HG03432 (cell line): ENCODE measurements around the gene CEP162.
"Not testable (repeated sequence)": the region's sequence is repeated elsewhere in the genome, so short reads cannot be mapped to it uniquely, and the experiment has no call there.

Experiments
- ATAC-seq: cut with Tn5 transposase; IDR thresholded peaks from one replicate; pipeline ENCODE4 v1.9.1; 2021; ENCODE audit warnings: mild to moderate bottlenecking, moderate library complexity; ENCODE audit not compliant: unreplicated experiment

CEP162 gene, protein sequence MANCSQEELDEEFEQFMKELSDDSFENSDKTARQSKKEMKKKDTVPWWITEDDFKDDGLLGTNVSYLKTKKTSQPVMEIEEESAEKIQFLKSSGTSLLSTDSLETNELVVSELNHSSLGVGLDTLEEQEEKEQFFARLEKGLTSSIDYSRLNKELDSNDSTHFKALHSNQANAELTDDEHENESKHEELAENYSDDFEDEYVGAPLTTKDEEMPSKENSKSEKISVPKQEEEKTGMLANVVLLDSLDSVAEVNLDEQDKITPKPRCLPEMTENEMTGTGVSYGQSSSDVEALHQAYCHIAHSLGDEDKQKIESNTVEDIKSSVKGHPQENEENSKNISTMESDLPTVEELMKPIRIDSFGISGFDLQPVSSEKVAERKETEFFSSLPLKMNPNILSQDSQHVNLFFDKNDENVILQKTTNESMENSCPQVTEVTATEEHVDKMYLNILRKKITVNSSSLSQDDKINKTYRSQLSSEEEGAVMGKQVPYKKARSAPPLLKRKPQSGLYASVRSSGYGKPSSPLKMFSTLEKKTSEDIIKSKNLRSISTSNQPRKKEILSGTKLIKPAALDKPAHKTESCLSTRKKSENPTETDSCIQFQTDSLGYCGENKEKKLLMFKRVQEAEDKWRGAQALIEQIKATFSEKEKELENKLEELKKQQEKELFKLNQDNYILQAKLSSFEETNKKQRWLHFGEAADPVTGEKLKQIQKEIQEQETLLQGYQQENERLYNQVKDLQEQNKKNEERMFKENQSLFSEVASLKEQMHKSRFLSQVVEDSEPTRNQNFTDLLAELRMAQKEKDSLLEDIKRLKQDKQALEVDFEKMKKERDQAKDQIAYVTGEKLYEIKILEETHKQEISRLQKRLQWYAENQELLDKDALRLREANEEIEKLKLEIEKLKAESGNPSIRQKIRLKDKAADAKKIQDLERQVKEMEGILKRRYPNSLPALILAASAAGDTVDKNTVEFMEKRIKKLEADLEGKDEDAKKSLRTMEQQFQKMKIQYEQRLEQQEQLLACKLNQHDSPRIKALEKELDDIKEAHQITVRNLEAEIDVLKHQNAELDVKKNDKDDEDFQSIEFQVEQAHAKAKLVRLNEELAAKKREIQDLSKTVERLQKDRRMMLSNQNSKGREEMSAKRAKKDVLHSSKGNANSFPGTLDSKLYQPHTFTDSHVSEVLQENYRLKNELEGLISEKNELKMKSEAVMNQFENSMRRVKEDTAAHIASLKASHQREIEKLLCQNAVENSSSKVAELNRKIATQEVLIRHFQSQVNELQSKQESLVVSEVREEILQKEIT (N-terminal part only)

DNA sequence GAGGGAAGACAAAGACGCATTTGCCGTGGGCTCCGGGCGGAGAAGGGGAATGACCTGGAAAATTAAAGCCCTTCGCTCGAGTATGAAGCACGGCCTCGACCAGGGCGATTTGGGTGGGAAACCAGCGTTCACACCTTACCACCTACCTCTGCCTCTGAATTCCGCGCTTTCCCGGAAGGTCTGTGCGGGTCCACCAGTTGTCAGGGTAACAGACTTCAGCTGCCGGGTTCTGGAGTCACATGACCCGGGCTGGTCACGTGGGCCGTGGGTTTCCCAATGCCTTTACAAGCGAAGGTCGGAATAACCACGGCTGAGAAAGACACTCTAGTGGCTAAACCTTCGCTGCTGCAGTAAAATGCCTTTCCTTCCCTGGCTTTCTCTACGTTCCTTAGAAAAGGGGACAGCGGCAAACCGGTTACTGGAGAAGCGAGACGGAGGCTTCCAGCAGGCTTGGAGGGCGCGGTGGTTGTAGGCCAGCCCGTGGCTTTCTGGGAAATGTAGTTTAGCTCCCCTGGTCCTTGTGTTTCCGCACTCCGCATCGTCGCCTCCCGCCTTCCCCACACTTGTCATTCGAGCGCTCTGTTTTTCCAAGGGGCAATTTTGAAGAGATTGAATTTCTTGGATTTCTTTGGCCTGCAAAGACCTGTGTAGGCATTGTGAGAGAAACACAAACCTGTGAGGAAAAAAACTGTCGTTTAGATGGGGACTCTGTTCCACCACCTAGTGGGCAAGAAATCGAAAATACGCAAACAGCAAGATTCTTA is at the start of gene CEP162:
CEP162 (minus strand) TSS at position 210 of the 764 bp plus-strand sequence. CDS start 1,250 bp downstream, outside the sequence.
- ATAC-seq, result peak; percentile 99

DNA sequence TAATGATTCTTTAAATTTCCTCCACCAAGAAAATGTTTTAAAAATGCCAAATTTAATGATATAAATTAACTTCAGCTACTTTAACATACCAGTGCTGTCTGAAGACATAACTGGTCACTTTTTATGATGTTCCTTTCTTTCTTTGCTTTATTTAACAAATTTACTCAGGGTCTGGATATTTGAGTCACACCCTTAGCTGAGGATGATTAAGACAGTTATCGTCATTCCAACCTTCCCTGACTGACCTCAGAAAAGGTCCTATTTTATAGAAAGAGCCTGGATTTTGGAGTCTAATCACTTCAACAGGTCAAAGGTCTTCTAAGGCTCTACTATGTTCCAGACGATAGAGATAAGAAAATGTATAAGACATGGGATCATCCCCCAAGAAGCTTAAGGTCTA is 47.4 kb upstream of the CEP162 start:
- no peak for ATAC-seq

DNA sequence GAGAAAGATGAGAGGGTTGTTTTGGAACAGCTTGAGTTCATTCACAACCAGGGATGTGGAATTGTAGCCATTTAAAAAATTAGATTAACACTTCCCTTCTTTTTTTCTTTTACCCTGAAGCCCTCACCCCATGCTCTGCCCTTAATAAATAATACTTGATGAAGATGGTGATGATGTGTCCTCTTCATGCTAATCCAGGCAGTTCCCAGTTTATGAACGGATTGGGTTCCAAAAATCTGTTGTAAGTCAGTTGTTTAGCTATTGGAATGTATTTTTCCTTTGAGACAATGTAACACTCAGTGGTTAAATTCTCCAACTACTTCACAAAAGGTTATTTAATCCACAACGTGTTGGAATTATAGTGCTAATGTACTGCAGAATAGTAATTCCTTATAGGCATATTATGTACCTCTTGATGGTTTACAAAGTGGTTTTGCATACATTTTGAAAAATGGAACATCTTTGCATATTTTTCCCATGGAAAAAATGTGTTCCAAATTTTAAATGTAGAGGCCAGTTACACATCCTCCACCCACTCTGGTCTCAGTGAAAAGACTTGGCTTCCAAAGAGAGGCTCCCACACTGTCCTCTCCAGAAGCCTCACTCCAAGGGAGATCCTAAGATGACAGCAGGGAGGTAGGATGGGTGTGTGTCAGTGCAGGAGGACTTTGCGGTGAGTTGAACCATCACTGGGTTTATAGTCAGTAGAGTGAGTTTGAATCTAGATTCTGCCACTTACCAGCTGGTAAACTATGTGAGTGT is 45.8 kb upstream of the CEP162 start:
- no peak for ATAC-seq

DNA sequence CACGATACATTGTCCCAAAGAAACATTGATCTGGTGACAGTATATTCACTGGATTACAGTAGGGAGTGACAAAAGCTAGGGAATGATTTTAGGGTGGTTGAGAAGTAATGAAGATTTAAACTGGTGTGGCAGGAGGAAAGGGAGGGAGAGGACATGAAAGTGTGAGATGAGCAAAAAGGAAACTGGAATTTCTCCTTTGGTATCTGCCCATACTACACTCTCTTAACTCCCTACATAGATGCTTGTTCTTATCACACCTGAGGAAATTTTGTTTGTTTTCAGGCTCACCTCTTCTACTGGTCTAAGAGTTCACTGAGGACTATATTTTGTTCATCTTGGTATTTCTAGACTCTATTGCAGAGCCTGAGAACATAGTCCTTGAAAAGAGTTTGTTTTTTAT is 44.9 kb upstream of the CEP162 start:
- no peak for ATAC-seq

DNA sequence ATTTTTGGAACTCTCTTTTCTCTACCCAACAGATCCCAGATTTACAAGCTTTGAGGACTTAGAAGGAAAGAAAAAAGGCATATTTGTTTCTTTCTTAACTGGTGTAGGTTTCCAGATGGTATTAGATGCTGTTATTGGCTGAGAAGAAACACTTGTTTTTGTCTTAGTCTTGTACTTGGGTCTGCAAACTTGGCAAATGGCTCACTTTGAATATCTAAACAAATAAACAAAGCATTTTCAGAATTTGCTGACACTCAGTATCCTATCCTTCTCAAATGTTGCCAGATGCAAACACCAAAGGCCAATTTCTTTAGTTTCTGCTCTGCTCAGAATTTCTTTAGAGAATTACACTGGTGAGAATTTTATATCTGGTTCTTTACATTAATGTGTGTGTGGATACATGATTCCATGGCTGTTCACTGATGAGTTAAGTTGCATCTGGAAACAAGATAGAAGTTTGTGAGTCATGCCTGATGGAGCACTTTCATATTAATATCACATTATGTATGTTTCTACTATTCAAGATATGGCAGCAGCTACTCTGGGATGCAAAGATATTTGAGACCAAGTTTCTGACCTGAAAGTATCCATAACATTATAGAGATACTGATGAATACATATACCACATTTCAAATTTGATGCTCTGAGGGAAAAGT is 43.7 kb upstream of the CEP162 start:
- ATAC-seq, result no peak

DNA sequence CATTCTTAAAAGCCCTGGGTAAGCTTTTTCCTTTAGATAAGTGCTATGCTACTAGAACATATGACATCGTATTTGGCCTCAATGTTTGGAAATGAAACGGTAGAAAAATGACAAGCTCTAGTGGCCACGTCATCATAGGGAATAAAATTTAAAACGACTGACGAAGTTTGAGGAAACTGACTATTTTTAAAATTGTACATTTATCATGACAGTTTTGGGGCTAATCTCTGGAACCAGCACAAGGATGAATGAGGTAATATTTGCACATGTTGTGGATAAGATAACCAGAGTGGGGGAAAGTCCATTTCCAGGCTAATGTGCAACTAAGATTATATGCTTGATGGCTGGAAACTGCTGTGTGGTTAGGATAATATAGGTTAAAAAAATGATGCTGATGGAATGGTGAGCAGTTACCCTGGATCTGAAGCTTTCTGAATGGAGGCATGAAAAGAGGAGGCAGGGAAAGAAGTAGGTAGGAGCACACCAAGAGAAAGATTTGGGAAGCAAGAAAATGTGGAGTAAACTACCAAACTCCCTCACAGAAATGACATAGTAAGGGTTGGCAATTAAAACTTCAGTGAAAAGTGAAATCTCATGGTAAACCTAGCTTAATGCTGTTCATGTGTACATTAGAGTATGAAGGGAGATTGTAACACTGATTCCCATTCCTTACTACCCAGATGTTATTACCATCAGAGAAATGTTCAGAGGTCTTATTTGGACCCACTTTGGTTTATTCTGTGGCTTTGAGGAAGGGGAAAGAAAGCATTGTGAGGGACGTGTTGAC is 42.7 kb upstream of the CEP162 start:
- ATAC-seq, result no peak

DNA sequence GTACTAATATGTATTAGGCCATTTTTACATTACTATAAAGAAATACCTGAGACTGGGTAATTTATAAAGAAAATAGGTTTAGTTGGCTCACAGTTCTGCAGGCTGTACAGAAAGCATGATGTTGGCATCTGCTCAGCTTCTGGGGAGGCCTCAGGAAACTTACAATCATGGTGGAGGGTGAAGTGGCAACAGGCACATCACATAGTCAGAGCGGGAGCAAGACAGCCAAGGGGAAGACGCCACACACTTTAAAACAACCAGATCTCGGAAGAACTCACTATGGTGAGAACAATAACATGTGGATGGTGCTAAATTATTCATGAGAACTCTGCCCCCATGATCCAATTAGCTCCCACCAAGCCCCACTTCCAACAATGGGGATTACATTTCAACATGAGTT is 41.3 kb upstream of the CEP162 start:
- ATAC-seq, result no peak

DNA sequence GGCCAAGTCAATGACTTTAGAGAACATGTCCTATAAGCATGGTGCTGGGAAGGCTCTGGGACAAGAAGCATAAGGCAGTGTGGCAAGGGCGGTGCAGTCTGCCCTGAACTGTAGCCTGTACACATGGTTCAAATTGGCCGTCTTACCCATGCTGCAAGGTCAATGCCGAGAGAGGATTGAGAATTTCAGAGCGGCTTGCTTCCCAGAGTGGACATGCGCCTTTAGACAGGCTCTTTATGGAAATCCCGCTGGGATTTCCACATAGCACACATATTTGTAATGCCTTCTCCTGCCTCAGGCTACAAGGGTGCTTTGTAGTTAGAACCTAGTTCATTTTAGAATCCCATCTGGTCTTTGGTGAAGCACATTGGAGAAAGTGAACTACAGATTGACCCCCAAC is 36.1 kb upstream of the CEP162 start:
- no peak for ATAC-seq

DNA sequence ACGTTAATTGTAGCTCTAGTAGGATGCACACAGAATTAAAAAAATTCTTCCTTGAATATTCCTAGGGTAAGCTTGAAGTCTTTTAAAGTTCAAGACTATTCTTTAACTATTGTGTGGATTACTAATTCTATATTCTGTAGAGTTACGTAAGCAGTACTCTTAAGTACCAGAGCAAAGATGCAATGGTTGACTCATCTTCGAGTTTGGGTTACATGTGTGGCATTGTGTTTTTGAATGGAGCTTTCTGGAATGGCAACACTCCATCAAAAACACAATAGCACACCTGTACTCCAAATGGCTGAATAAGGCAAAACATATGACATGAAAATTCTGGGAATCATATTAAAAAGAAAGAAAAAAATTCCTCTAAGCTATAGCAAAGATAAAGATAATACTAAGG is 33.5 kb upstream of the CEP162 start:
- no peak for ATAC-seq

DNA sequence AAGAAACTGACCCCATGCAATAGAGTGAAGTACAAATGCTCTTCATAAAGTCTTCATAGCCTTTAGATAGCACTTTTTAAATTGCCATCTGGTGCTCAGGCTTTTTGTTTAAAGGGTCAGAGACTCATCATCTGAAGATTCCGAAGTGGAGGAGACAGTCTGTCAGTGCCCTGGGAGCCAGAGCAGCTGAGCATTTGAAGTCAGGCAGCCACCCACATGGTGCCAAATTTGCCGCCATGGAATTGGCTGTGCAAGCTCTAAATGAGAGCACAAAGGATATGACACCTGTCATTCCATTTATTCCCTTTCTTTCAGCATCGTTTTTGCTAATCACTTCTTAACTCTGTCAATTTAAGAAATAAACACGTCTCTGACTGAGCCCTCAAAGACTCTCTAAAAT is 32.8 kb upstream of the CEP162 start:
- no peak for ATAC-seq

DNA sequence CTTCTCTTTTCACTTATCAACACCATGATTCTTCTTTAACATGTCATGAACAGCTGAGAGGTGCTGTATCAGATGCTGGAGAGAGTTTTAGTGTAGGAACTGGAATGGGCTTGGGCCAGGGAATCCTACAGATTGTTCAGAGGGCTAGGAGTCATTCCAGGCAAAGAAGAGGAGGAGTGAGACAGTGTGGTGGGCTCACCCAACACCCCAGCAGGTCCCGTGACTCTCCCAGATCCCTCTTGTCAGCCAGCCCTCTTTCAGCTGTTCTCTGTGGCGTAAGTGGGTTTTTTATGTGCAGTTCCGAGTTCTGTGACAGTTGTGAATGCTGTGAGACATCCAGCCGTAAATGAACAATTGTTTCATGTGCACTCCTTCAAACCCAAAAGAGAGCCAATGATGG is 31.4 kb upstream of the CEP162 start:
- ATAC-seq, result no peak

DNA sequence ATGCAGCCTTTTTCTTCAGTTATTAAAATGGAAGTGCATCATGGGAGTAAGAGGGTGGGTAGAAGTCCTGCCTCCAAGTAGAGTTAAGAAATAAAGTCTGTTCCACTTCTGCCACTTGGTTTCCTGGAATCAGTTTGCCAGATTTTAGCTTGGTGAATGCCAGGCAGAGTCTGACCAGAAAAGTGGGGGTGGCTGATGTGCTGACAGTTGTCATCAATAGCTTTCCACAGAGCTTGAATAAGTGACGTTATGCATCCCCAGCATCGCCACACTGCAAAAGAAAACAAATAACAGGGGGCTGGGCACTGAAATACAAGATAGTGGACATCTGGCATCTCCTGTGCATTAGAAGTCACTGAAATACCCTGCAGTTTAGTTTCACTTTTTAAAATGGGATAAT is 30.8 kb upstream of the CEP162 start:
- ATAC-seq, result no peak

DNA sequence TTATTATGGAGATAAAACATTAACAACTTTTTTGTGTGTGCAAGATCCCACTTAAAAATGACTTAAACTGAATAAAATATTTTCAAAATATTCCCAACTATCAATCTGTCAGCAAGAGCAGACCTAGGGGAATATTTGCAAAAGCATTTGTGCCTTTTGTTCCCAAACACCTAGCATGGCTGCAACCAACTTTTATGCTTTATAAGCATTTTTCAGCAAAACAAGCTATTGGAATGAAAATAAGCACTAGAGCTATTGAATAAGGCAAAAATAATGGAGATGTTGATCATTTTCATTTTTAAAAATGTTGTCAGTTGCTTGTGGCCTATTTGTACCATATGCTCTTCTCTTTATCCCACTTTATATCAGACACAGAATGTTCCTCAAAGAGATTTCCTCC is 28.2 kb upstream of the CEP162 start:
- ATAC-seq, result no peak

DNA sequence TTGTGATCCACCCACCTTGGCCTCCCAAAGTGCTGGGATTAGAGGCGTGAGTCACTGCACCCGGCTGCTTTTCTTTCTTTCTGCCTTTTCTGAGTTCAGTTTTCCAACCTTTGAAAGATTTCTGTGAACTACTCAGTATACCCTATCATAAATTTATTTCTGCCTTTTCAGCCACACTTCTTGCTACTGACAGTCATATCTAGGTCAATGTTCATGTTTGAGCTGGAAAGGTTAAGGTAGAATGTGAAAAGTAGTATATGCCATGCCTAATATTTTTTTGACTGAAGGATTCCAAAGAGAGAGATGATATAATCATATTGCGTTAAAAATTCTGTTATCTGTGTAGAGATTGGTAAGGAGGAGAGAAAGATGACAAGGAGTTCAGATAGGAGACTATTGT is 25.9 kb upstream of the CEP162 start:
- no peak for ATAC-seq

DNA sequence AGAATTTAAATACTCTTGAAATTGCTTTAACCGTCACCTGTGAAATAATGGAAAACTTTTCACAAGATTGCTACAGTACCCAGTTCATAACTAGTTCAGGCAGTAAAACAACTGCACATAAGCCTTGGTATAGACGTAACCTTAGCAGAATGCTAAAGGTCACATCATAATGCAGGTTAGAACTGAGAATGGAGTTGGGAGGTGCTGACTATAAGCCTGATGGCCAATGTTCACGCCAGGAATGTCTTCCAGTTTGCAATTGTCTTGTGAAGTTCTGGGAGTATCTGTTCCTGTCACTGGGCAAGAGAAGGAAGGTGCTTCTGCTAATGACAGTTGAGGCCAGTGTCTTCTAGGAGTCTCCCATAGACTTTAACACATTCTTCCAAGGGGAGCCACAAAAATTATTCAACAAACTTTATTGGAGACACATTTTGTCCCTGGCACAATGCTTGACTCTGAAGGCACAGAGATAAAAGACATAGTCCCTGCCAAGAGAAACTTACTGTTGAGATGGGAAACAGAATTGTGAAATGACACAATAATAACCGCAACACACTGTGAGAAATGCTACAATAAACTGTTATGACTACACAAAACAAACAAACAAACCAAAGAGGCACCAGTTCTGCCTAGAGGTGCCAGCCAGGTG is 24.6 kb upstream of the CEP162 start:
- ATAC-seq, result no peak

DNA sequence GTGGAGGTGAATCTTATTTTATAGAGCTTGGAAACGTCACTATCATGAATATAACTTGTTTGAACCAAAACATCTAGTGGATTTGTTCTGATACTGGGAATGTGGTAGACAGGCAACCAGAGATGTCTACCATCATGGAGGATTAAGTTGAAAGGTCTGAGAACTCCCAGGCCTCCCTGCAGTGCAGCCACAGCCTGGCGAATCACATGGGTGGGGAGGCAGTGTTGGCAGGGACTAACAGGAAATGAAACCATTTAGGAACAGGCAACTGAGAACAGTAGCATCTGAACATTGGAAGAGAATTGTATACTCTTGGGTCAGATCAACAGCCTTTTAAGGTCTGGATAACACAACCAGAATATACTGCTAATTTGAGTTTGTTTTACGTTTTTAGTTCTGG is 22.3 kb upstream of the CEP162 start:
- no peak for ATAC-seq

DNA sequence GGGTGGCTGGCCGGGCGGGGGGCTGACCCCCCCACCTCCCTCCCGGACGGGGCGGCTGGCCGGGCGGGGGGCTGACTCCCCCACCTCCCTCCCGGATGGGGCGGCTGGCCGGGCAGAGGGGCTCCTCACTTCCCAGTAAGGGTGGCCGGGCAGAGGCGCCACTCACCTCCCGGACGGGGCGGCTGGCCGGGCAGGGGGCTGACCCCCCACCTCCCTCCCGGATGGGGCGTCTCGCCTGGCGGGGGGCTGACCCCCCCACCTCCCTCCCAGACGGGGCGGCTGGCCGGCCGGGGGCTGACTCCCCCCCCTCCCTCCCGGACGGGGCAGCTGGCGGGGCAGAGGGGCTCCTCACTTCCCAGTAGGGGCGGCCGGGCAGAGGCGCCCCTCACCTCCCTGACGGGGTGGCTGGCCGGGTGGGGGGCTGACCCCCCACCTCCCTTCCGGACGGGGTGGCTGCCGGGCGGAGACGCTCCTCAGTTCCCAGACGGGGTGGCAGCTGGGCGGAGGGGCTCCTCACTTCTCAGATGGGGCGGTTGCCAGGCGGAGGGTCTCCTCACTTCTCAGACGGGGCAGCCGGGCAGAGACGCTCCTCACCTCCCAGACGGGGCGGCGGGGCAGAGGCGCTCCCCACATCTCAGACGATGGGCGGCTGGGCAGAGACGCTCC is 17.1 kb upstream of the CEP162 start:
- not testable (repeated sequence) for ATAC-seq
